GM12891 (cell line): ENCODE measurements around the gene RNF6.

ENCODE experiments used
- PAX5 ChIP-seq: IDR thresholded peaks from 2 replicates; pipeline ENCODE4 v1.6.1; 2011; ENCODE audit warnings: low read length, moderate library complexity, mild to moderate bottlenecking; ENCODE audit not compliant: insufficient read depth, severe bottlenecking
- POLR2A ChIP-seq: IDR thresholded peaks from 2 replicates; pipeline ENCODE4 v1.6.1; 2011; ENCODE audit warnings: low read depth, low read length, control low read depth
- POLR2AphosphoS5 ChIP-seq: IDR thresholded peaks from 2 replicates; pipeline ENCODE4 v1.6.1; 2011; ENCODE audit warnings: low read depth, low read length, control low read depth
- POU2F2 ChIP-seq: IDR thresholded peaks from 2 replicates; pipeline ENCODE4 v1.6.1; 2011; ENCODE audit warnings: low read depth, mild to moderate bottlenecking, control low read depth, low read length, moderate library complexity
- SPI1 ChIP-seq: IDR thresholded peaks from 2 replicates; pipeline ENCODE4 v1.6.1; 2011; ENCODE audit warnings: low read depth, low read length, control low read depth
- TAF1 ChIP-seq: IDR thresholded peaks from 2 replicates; pipeline ENCODE4 v1.6.1; 2011; ENCODE audit warnings: low read depth, low read length, control low read depth

DNA sequence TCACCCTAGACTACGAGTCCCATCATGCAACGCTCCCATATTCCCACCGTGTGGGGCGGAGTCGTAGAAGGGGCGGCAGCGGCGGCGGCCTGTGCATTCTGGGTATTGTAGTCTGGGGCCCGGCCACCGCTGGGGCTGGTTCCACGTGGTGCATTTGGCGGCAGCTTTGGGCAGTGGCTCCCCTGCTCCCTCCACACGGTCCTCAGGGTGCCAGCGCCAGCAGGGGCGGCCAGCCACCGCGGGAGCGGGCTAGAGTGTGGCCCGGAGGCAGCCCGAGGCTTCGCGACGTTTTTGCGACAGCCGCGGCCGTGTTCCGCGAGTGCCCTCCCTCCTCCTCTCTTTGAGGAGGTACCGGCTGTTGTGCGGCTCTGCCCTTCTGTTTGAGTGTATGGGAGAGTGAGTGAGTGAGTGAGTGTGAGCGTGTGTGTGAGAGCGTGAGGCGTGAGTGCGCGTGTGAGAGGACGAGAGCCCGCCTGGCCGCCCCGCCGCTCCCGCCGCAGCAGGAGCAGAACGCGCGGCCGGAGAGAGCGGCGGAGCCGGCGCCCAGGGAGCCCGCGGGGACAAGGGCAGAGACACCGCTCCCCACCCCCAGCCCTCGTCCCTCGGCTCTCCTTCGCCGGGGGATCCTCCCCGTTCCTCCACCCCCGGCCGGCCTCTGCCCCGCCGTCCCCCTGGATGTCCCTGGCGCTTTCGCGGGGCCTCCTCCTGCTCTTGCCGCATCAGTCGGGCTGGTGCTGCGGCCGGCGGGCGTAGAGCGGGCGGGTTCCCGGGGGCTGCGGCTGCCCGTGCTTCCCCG is 31.9 kb upstream of the RNF6 start, which contains the start of gene CDK8:
- no peak for TF ChIP-seq POLR2A
- TF ChIP-seq POLR2AphosphoS5, result peak; percentile 69; the same call in 1 of the 2 replicates
- TF ChIP-seq TAF1, result peak; percentile 27
- TF ChIP-seq PAX5, result no peak
- TF ChIP-seq SPI1, result no peak
- no peak for TF ChIP-seq POU2F2
